TTC549 (cell line): ENCODE results near the gene ZNF664.

Experiments used
- FAIRE-seq: peaks from 2 replicates; lab custom pipeline; 2012; peaks lifted over from hg19 to GRCh38; lab: Jason Lieb, UNC

The ZNF664 gene

DNA sequence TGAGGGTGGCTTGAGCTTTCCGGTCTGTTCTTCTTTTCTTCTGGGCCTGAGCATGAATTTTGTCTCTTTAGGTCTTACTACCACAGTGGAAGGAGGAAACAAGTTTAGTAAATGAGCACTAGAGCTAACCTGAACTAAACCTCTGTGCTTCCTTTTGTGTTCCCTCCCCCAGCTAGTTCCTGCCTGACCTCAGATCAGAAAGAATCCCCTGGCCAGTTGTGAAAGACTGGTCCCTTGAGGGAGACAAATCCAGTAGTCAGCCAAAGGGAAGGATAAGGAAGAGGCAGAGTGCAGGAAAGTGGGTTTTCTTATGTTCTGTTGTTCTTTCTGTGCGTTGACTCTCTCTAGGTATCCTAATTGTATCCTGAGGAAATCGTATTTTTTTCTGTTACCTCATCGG, 17.5 kb downstream of the ZNF664 start:
- no peak for FAIRE-seq

- no peak for FAIRE-seq
Observed at GRCh38 chr12:123991372-123991951, 18.4 kb downstream of the ZNF664 start.

DNA sequence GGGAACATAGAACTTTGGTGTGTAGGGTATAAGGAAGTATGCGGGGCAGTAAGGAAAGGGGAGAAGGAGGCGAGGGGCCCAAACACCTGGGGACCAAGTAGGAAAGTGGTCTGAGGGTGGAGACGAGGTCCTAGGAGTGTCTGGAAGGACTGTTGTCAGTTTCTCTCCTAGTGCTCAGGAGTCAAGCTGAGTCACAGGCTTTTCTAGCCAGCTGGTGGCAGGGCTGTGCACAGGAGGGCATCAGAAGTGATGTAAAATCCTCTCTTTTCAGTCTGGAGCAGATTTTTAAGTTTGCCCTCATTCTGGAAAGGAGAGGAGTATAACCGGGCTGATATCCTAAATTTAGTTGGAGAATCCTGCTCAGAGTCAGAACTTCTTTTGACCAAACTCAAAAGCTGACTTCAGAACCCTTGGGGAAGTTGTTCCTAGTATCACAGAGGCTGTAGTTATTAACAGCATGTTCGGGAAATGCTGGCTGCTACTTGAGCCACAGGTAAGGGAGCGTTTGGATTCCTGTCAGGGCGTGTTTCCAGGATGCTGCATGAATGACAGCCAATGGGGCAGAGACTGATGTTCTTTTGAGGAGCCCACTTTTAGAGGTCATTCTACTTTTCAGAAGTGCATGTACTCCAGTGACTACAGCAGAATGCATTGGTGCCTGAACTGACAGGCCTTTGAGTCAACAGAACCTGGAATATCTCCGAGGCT, 19.3 kb downstream of the ZNF664 start:
- no peak for FAIRE-seq

DNA sequence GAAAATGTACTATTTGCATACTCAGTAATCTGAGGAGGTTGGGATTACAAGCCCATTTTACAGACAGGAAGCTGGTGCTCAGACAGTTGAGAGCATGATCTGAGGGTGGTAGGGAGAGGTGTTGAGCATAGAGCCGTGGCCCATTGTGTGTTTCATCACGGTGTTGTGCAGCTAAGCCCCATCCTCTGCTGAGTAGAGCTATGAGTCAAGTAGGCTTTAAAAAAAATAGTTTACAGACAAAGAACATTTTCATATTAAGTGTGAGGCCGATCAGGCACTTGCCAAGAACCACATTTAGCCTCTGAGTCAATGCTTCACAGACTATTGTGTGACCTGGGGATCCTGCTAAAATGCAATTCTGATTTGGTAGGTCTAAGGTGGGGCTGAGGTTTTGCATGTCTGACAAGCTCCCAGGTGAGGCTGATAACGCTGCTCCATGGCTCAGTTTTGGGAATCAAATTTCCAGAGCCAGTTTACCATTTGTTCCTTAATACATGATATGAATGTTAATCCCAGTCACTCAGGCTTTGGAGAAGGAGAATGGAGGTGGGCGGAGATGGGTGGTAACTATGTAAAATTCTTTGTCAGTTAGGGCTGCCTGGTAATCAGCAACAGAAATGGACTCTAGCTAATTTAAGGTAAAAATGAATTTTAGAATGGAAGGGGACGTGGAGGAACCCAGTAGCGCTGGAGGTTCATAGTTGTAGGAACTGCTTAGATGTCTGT, 22.2 kb downstream of the ZNF664 start:
- FAIRE-seq, result no peak

- FAIRE-seq, result no peak
Observed at GRCh38 chr12:123996581-123996980, 23.6 kb downstream of the ZNF664 start.

DNA sequence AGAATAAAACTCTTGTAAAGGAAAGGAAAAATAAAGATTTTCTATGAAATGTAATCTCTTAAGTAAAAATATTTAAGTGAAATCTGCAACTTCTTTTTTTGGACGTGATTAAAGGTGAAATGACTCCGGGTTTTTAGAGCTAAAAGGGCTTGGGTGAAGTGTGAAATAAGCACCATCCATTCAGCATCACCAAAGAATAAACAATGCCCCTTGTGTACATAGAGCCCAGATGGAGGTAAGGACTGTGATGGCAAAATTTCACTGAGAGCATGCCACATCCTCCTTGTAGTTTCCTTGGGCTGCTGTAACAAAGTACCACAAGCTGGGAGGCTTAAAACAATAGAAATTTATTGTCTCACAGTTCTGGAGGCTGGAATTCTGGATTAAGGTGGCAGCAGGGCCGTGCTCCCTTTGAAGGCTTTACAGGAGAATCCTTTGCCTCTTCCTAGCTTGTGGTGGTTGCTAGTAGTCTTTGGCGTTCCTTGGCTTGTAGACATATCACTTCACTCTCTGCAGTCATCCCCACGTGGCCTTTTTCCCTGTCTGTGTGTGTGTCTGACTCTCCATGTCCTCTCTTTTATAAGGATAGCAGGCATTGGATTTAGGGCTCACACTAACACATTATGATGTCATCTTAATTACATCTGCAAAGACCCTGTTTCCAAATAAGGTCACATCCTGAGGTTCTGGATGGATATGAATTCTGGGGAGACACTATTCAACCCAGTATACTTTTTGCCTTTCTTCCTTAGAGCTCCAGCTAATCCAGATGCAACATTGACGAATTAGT, 24.2 kb downstream of the ZNF664 start:
- no peak for FAIRE-seq

- FAIRE-seq, result no peak
Observed at GRCh38 chr12:123997908-123998307, 24.9 kb downstream of the ZNF664 start.

DNA sequence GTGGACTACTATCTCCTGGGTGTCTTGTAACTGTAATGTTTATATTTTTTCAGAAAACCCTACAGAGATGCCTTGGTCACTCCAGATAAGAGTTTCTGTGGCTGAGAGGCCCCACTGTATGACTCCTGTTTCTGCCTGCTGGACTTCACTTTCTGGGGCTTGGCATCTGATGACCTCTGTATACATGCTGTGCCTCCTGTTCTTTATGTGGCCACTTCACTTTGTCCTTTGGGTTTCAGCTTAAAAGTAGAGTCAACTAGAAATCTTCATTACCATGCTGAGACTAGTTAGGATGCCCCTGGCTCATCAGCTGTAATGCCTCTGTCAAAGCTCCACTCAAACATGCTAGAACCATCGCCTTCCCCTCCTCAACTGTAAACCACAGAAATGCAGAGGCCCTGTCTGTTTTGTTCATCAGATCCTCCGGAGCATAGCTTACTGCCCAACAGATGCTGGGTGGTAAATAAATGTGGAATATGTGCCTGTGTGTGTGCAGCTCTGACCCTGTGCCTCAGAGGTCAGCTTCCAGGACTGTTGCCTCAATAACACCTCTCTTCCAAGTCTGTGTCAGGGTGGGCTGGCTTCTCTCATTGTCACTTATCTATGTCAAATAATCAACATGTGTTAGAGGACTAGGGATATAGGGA, 25.5 kb downstream of the ZNF664 start:
- no peak for FAIRE-seq

DNA sequence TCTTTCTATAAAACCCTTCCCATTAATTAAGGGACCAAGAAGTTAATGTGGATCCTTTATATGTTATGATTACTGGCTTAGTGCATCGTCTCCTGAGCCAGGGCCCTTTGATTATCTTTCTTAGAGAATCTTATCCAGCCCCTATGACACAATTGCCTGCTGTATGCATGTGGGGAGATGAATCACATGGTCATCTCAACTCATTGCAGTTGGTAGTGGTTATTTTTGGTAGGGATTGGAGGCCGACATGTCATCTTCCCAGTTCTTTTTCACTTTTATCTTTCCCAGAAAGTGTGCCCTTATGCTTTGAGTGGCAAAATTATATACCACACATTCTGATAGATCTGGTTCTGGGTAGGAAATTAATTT, 26.0 kb downstream of the ZNF664 start:
- FAIRE-seq, result no peak

DNA sequence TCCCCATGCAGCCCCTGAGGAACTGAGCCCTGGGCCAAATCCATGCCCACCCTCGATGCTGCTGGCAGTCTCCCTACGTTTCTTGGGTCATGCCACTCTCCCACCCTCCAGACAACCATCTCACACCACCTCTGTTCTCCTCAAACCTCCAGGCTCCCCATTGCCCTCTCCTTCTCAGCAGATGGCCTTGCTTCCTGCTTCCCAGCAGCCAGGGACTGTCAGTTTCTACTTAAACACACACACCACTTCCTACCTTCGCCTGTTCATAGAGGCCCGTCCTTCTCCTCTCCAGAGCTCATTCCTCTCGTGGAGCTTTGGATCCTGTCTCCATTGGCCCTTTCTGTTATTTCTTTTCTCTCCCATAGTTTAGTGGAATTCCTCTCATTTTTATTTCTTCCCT, 27.1 kb downstream of the ZNF664 start:
- no peak for FAIRE-seq

DNA sequence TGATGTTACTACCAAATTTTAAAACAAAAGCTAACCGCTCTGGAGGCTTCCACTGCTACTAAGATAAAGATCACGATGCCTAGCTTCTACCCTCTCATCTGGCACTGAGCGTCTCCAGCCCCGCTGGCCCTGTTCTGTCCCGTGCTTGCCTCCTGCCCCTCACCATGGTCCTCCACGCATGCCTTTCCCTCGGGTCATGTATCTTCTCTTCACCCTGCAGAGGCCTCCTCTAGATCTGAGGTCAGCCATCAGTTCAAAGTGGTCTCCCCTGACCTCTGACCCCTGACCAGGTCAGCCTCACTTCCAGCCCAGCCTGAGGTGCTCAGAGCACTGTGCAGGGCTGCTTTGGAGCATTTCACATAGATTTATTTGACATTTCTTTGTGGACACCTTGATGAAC, 28.3 kb downstream of the ZNF664 start:
- no peak for FAIRE-seq

DNA sequence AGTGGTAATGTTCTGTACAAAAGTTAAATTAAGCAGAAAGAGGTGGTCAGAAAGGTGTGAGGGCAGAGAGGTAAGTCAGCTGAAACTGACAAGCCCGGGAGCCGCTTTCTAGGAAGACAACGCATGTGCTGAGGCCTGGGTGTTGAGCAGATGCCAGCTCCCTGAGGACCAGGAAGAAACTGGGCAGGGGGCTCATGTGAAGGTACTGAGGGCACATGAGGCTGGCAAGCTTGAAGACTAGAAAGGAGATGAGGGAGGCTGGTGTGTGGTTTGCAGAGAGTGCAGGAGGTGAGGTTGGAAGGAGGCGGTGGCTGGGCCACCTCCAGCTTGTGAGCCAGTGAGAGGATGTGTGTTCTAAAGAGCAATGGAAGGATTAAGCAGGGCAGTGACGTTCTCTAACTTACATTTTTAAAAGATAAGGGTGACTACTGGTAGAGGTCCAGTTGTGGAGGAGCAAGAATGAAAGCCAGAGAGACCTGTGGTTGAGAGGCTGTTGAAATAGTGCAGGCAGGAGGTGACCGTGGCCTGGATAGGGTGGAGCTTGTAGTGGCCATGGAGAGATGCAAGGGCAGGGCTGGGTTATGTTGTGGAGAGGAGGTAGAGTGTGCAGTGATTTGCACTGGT, 29.1 kb downstream of the ZNF664 start:
- FAIRE-seq, result no peak

- FAIRE-seq, result no peak
Observed at GRCh38 chr12:124002654-124003053, 29.6 kb downstream of the ZNF664 start.

DNA sequence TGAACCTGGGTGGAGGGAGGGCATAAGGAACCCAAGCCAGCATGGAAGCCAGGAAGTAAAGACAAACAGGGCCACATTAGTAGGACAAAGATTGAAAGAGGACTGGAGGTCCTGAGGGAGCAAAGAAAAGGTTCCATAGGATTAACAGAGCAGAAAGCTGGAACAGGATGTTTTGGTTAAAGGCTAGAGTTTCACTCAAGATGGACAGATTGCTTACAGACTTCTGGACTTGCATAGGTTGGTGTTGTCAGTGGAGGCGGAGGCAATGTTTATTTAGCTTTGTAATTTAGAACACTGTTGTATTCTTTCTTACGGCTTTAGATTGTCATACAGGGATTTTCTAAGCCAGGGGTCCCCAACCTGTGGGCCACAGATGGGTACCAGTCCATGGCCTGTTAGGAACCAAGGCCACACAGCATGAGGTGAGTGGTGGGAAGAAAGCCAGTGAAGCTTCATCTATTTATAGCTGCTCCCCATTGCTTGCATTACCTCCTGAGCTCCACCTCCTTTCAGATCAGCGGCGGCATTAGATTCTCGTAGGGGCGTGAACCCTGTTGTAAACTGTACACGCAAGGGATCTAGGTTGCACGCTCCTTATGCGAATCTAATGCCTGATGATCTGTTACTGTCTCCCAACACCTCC, 31.3 kb downstream of the ZNF664 start:
- no peak for FAIRE-seq

GRCh38 chr12:124006085-124006845, 33.2 kb downstream of the ZNF664 start:
- FAIRE-seq, result no peak

DNA sequence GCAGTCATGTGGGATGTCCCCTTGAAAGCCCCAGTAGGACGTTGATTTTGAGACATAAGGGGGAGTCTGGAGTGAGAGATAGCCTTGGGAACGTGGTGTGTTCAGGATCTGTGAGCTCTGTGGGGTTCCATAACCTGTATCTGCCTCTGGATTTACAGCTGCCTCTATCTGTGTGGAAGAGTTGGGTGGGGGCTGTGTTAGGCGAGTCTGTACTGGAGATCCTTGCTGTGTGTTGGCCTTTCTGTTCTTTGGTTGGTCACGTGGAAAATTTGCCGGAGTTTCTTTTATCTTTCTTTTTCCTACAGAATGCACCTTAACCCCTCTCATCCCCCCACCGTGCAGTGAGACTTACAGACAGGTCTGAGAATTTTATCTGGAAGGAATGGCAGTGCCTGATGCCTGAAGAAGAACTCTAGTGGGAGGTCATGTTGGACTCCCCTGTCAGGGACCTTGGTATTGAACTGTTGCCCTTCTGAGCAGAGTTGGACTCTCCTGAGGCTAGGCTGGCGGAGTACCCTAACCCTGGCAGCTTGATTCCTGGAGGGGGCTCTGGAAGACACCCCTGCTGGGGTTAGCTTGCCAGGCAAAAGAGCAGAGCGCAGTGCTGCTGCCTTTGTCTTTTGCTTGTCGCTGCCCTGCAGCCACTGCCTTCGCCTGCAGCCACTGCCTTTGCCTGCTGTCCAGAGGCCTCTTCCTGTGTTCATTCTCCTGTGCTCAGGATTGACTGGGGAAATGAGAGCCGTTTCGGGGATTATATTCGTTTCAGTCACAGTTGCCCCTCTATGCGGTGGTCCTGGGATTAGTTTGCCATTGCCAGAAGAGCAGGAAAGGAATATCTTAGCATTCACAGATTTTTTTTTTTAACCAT, 34.1 kb downstream of the ZNF664 start:
- FAIRE-seq, result no peak

- FAIRE-seq, result no peak
Observed at GRCh38 chr12:124007826-124008570, 35.0 kb downstream of the ZNF664 start.

DNA sequence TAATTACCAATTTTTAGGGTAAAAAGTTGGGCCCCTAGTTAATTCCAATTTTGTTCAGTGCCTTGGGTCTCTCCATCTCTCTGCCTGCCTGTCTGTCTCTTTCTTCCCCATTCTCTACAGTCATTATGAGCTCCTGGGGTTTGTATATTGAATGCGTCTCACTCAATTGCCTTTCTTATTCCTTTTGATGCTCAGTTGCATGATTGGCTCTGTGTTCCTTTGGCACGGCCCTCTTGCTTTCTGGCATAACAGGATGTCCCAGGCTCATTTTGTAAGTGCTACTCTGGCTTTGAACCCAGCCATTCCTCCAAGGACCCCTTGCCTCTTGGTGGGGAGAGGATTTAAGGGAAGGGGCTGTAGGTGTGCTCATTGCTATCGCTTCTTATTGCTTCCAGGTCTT, 35.6 kb downstream of the ZNF664 start:
- FAIRE-seq, result no peak

DNA sequence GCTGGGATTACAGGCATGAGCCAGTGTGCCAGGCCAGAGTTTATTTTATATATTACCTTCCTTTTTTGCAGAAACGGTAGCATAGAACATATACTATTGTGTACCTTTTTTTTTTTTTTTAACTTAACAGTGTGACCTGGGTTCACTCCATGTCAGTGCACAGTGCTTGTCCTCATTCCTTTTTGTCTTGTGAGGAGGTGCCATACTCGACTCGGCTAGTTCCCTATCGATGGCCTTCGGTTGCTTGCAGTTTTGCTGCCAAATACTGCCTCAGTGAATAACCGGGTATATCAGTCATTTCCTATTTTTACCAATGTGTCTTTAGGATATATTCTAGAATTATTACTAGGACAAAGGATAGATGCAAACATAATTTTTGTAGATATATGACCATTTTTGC, 36.8 kb downstream of the ZNF664 start:
- FAIRE-seq, result no peak
